ENCODE results near the gene ROBO2. TPM values are rescaled to one million over a fixed set of nuclear protein-coding genes. Genes with fewer than 3 reads are reported as not detected.

The ROBO2 gene
- total and polyA plus RNA-seq, 4 donors: 0.30 to 72.4 (median 3.3) TPM

DNA sequence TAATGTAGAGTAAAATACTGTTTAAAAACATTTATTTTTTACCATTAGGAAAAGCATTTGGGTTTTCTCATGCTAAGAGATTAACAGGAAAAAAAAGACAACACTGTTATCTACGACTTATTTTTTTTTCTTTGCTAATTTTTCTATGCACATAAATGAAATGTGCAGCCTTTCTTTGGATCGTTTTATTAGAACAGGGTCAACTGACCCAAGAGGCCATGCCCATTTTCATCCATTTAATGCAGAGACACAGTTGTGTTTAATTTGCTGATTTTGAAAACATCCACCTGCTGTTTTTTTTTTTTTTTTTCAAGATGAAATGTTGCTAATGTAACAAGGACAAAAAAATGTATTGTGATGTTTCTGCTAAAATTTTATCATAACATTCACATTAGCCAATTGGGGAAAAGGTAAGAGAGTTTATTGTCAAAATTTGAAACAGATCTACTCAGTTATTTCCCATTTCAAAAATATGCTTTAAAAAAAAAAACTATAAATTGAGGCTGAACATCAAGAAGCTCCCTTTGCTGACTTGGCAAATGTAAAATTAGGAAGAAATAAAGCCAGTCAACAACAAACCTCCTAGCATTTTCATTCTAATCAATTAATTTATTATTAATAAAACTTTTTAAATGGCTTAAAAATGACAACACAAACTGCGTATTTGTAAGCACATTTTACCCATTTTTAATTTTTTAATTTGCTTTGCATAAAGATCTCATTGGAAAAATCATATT lies 485.2 kb downstream of the ROBO2 start:
- TF ChIP-seq, protein P1, sequence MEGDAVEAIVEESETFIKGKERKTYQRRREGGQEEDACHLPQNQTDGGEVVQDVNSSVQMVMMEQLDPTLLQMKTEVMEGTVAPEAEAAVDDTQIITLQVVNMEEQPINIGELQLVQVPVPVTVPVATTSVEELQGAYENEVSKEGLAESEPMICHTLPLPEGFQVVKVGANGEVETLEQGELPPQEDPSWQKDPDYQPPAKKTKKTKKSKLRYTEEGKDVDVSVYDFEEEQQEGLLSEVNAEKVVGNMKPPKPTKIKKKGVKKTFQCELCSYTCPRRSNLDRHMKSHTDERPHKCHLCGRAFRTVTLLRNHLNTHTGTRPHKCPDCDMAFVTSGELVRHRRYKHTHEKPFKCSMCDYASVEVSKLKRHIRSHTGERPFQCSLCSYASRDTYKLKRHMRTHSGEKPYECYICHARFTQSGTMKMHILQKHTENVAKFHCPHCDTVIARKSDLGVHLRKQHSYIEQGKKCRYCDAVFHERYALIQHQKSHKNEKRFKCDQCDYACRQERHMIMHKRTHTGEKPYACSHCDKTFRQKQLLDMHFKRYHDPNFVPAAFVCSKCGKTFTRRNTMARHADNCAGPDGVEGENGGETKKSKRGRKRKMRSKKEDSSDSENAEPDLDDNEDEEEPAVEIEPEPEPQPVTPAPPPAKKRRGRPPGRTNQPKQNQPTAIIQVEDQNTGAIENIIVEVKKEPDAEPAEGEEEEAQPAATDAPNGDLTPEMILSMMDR (IDR thresholded peaks at IDR 0.05; ENCODE audit: control extremely low read depth, extremely low read depth): no peak
- DNase-seq: peak; percentile 36 to 91 (median 90)
- H3K36me3 ChIP-seq (ENCODE audit: control insufficient read depth in 4 of 4, insufficient read depth in 4 of 4, low read length in 4 of 4): peaks cover 0 to 3% (median 0%) of the 10 kb centered on the region in 4 donors
- no peak overlapping the region for H3K27ac ChIP-seq (ENCODE audit: low read depth in 1 of 2, low read length in 1 of 2)
- WGBS, 2 donors: 65 to 71% methylated on average over 3 of the region's 3 CpGs
- no peak overlapping the region for H3K9ac ChIP-seq (ENCODE audit: insufficient read depth in 1 of 2, low read length in 2 of 2)
- no peak for ATAC-seq (ENCODE audit: insufficient read depth, low FRiP score)
- H3K9me3 ChIP-seq (ENCODE audit: control insufficient read depth in 4 of 4, insufficient read depth in 3 of 4, low read length in 3 of 4): no peaks in the 10 kb centered on the region
- H3K4me3 ChIP-seq: no peak overlapping the region
- H3K27me3 ChIP-seq (ENCODE audit: control insufficient read depth in 3 of 3, insufficient read depth in 3 of 3, low read length in 2 of 3): peaks cover 0 to 2% (median 0%) of the 10 kb centered on the region in 3 donors
- peaks cover 0 to 30% (median 7%) of the 10 kb centered on the region in 5 donors for H3K4me1 ChIP-seq (ENCODE audit: control insufficient read depth in 5 of 5, insufficient read depth in 5 of 5, low read length in 5 of 5)

DNA sequence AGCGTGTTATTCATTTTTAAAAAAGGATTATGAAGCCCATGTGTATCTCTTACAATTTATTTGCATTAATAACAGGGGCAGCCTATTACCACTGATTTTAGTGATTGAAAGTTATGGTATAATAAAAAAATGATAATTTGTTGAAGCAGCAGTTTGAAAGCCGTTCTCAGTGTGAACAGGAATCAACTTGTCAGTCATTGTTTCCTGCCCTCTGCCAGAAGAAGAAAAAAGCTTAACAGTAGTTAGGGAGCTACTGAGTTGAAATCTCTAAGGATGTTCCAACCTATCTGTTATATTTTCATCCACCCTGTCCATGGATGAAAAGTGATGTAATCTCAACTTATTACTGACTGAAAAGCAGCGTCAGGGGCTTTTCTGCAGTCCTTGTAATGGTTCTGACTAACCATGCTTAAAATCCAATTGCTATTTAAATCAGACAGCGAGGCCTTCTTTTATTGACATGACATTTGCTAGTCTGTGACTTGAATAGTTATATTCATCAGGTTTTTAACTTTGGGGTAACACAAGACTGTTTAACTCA lies 486.7 kb downstream of the ROBO2 start:
- Histone ChIP-seq H3K9ac (ENCODE audit: insufficient read depth in 1 of 2, low read length in 2 of 2) (no peak overlapping the region), H3K4me3 (no peak overlapping the region), H3K27me3 (ENCODE audit: control insufficient read depth in 3 of 3, insufficient read depth in 3 of 3, low read length in 2 of 3) (peaks cover 0 to 2% (median 0%) of the 10 kb centered on the region in 3 donors), H3K36me3 (ENCODE audit: control insufficient read depth in 4 of 4, insufficient read depth in 4 of 4, low read length in 4 of 4) (peaks cover 0 to 3% (median 0%) of the 10 kb centered on the region in 4 donors), H3K9me3 (ENCODE audit: control insufficient read depth in 4 of 4, insufficient read depth in 3 of 4, low read length in 3 of 4) (no peaks in the 10 kb centered on the region), H3K4me1 (ENCODE audit: control insufficient read depth in 5 of 5, insufficient read depth in 5 of 5, low read length in 5 of 5) (peaks cover 0 to 30% (median 7%) of the 10 kb centered on the region in 5 donors), H3K27ac (ENCODE audit: low read depth in 1 of 2, low read length in 1 of 2) (no peak overlapping the region)
- DNase-seq (no peak), ATAC-seq (ENCODE audit: insufficient read depth, low FRiP score) (no peak)
- WGBS, 2 donors: 44 to 63% methylated on average over 4 of the region's 4 CpGs
- TF ChIP-seq, protein P1 (IDR thresholded peaks at IDR 0.05; ENCODE audit: control extremely low read depth, extremely low read depth): no peak

DNA sequence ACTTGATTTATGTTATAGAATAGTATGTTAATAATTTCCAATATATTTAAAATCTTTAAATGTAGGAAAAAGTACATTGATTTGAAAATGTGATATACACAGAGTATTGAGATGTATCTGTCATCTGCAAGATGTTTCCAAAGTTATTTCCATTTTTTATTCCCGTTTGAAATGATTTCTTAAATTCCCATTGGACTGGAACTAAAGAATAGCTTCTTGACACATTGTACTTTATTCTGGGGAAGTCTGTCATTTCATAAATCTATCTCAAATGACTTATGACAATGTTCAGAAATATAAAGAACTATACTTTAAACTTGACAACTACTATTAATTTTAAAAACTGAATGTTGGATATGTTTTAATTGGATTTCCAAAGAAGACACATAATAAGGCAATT lies 489.6 kb downstream of the ROBO2 start:
- no peak for ATAC-seq (ENCODE audit: insufficient read depth, low FRiP score)
- 79 to 81% methylated on average over 1 of the region's 1 CpG for WGBS, 2 donors

More for the DNA sequence above, 489.6 kb downstream of the ROBO2 start:
- Histone ChIP-seq H3K36me3 (ENCODE audit: control insufficient read depth in 4 of 4, insufficient read depth in 4 of 4, low read length in 4 of 4) (peaks cover 0 to 6% (median 1%) of the 10 kb centered on the region in 4 donors), H3K9me3 (ENCODE audit: control insufficient read depth in 4 of 4, insufficient read depth in 3 of 4, low read length in 3 of 4) (peaks cover 0 to 3% (median under 1%) of the 10 kb centered on the region in 4 donors), H3K4me3 (no peak overlapping the region), H3K27ac (ENCODE audit: low read depth in 1 of 2, low read length in 1 of 2) (no peak overlapping the region), H3K9ac (ENCODE audit: insufficient read depth in 1 of 2, low read length in 2 of 2) (no peak overlapping the region), H3K27me3 (ENCODE audit: control insufficient read depth in 3 of 3, insufficient read depth in 3 of 3, low read length in 2 of 3) (no peaks in the 10 kb centered on the region), H3K4me1 (ENCODE audit: control insufficient read depth in 5 of 5, insufficient read depth in 5 of 5, low read length in 5 of 5) (peaks cover 0 to 12% (median 0%) of the 10 kb centered on the region in 5 donors)
- TF ChIP-seq, protein P1 (IDR thresholded peaks at IDR 0.05; ENCODE audit: control extremely low read depth, extremely low read depth): no peak
- no peak for DNase-seq
